ENCODE data around the gene IL3.

IL3 gene

GRCh38 chr5:132026516-132027008, 33.9 kb upstream of the IL3 start:
- no peak for DNase-seq

- DNase-seq: no peak
Observed at GRCh38 chr5:132027027-132027426, 33.4 kb upstream of the IL3 start.

- no peak for DNase-seq
Observed at GRCh38 chr5:132029609-132030330, 30.7 kb upstream of the IL3 start.

- DNase-seq: no peak
Observed at GRCh38 chr5:132030610-132031009, 29.8 kb upstream of the IL3 start.

GRCh38 chr5:132032196-132032595, 28.3 kb upstream of the IL3 start:
- no peak for DNase-seq

- no peak for DNase-seq
Observed at GRCh38 chr5:132033122-132033521, 27.3 kb upstream of the IL3 start.

GRCh38 chr5:132037353-132037752, 23.1 kb upstream of the IL3 start:
- DNase-seq: no peak

GRCh38 chr5:132044207-132044606, 16.2 kb upstream of the IL3 start:
- no peak for DNase-seq

- no peak for DNase-seq
Observed at GRCh38 chr5:132046880-132047299, 13.6 kb upstream of the IL3 start.

GRCh38 chr5:132049093-132049492, 11.4 kb upstream of the IL3 start:
- no peak for DNase-seq

- DNase-seq: no peak
Observed at GRCh38 chr5:132049559-132049958, 10.9 kb upstream of the IL3 start.

GRCh38 chr5:132050136-132050535, 10.3 kb upstream of the IL3 start:
- DNase-seq: no peak

GRCh38 chr5:132050661-132051552, 9.5 kb upstream of the IL3 start:
- no peak for DNase-seq

GRCh38 chr5:132052520-132052919, 7.9 kb upstream of the IL3 start:
- DNase-seq: no peak

GRCh38 chr5:132053483-132053882, 7.0 kb upstream of the IL3 start:
- DNase-seq: no peak

- DNase-seq: no peak
Observed at GRCh38 chr5:132054031-132054696, 6.3 kb upstream of the IL3 start.

GRCh38 chr5:132054697-132055440, 5.6 kb upstream of the IL3 start:
- DNase-seq: no peak

- DNase-seq: no peak
Observed at GRCh38 chr5:132055441-132055807, 5.0 kb upstream of the IL3 start.

GRCh38 chr5:132055808-132056609, 4.4 kb upstream of the IL3 start:
- no peak for DNase-seq

- DNase-seq: no peak
Observed at GRCh38 chr5:132056610-132057497, 3.6 kb upstream of the IL3 start.

All from NCI-H187 treated with DMSO at 0.1 percent for 48 hours (cell line).